WI38 (cell line): ENCODE measurements around the gene TMEM38B.
"Not testable (repeated sequence)": the region's sequence is repeated elsewhere in the genome, so short reads cannot be mapped to it uniquely, and the experiment has no call there.

Experiments used
- H3K4me3 ChIP-seq: 2 replicates; pipeline ENCODE4 v1.5.1; 2011; ENCODE audit warnings: low read depth, mild to moderate bottlenecking, control low read depth, low read length
- TF ChIP-seq, protein P1 (sequence below): IDR thresholded peaks from 2 replicates; pipeline ENCODE4 v1.5.1; 2012; ENCODE audit warnings: low read depth, mild to moderate bottlenecking, control low read depth, low read length

Gene TMEM38B

DNA sequence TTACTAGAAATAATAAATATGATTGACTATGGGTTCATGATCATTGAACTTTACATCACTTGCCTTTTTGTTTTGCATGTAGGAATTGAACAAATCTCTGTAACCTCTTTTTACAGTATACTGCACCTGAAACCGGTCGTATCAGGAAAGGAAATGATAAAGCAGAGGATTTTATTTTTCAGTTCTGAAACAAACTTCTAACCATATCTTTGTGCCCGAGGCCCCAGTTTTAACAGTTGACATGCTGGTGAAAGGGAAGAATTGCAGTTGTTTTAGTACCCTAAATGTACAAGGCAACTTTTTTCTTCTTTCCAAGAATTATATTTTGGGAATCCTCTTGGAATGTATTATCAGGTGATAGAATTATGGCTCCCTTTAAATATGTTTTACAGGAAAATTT, 27.8 kb downstream of the TMEM38B start:
- no peak overlapping the region for H3K4me3 ChIP-seq
- TF ChIP-seq, protein P1, sequence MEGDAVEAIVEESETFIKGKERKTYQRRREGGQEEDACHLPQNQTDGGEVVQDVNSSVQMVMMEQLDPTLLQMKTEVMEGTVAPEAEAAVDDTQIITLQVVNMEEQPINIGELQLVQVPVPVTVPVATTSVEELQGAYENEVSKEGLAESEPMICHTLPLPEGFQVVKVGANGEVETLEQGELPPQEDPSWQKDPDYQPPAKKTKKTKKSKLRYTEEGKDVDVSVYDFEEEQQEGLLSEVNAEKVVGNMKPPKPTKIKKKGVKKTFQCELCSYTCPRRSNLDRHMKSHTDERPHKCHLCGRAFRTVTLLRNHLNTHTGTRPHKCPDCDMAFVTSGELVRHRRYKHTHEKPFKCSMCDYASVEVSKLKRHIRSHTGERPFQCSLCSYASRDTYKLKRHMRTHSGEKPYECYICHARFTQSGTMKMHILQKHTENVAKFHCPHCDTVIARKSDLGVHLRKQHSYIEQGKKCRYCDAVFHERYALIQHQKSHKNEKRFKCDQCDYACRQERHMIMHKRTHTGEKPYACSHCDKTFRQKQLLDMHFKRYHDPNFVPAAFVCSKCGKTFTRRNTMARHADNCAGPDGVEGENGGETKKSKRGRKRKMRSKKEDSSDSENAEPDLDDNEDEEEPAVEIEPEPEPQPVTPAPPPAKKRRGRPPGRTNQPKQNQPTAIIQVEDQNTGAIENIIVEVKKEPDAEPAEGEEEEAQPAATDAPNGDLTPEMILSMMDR = no peak

DNA sequence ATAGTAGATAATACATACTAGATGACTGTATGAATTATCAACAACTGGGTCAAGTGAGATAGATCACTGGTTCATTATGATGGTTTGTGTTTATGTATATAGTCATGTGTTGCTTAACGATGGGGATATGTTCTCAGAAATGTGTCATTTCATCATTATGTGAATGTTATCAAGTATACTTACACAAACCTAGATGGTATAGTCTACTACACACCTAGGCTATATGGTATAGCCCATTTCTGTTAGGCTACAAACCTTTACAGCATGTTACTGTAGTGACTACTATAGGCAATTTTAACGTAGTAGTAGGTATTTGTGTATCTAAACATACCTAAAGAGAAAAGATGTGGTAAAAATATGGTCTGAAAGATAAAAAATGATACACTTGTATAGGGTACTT, 31.0 kb downstream of the TMEM38B start:
- TF ChIP-seq, protein P1 = no peak
- no peak overlapping the region for H3K4me3 ChIP-seq

DNA sequence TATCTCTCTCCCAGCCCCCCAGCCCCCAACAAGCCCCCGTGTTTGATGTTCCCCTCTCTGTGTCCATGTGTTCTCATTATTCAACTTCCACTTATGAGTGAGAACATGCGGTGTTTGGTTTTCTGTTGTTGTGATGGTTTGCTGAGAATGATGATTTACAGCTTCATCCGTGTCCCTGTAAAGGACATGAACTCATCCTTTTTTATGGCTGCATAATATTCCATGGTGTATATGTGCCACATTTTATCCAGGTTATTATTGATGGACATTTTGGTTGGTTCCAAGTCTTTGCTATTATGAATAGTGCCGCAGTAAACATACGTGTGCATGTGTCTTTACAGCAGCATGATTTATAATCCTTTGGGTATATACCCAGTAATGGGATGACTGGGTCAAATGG, 33.9 kb downstream of the TMEM38B start:
- H3K4me3 ChIP-seq = not testable (repeated sequence)

DNA sequence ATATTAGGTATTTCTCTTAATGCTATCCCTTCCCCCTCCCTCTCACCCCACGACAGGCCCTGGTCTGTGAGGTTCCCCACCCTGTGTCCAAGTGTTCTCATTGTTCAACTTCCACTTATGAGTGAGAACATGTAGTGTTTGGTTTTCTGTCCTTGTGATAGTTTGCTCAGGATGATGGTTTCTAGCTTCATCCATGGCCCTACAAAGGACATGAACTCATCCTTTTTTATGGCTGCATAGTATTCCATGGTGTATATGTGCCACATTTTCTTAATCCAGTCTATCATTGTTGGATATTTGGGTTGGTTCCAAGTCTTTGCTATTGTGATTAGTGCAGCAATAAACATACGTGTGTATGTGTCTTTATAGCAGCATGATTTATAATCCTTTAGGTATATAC, 37.1 kb downstream of the TMEM38B start:
- not testable (repeated sequence) for H3K4me3 ChIP-seq

DNA sequence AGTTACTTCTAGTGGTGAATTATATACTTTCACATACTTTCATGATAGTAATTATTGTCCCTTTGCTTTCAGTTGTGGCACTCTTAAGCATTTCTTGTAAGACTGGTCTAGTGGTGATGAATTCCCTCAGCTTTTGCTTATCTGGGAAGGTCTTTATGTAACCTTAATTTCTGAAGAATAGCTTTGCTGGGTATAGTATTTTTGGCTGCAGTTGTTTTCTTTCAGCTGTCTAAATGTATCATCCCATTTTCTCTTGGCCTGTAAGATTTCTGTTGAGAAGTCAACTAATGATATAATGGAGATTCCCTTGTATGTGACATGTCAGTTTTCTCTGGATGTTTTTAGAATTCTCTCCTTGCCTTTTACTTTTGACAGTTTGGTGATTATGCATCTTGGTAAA, 41.0 kb downstream of the TMEM38B start:
- no peak overlapping the region for H3K4me3 ChIP-seq
- TF ChIP-seq, protein P1 = no peak

DNA sequence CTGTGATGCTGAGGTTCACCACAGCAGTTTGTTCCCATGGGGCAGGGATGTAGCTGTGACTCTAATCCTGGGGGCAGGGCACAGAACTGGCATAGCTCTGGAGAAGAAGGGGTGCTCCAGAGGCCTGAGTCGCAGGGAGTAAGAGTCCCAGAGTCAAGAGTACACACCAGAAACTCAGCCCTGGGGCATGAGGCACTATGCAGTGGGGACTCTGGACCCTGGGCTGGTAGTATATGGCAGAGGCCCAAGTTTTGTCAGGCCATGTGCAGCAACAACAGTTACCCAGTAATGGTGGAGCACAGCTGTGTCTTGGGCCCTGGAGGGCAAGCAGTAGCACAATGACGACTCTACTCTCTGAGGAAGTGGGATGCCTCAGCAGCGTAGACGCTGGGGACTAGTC, 42.9 kb downstream of the TMEM38B start:
- no peak overlapping the region for H3K4me3 ChIP-seq
- TF ChIP-seq, protein P1 = no peak

DNA sequence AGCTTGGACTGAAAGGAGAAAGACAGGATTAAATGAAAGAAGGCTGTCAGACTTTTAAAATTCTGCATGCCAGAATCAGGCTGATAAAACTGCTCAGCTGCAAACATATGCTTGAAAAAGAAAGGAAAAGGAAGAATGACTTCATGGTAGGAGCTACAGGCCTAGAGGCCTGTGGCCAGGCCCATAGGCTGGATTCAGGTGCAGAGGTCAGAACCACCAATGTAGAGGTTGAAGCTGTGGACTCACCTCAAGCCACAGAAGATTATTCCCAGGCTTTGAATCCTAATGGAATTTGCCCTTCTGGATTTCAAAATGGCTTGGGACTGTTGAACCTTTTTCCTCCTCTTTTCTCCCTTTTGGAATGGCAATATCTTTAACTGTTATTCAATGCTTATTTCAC, 47.7 kb downstream of the TMEM38B start:
- TF ChIP-seq, protein P1 = no peak
- no peak overlapping the region for H3K4me3 ChIP-seq

DNA sequence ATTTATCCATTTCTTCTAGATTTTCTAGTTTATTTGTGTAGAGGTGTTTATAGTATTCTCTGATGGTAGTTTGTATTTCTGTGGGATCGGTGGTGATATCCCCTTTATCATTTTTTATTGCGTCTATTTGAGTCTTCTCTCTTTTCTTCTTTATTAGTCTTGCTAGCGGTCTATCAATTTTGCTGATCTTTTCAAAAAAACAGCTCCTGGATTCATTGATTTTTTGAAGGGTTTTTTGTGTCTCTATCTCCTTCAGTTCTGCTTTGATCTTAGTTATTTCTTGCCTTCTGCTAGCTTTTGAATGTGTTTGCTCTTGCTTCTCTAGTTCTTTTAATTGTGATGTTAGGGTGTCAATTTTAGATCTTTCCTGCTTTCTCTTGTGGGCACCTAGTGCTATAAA, 53.0 kb downstream of the TMEM38B start:
- H3K4me3 ChIP-seq = not testable (repeated sequence)

DNA sequence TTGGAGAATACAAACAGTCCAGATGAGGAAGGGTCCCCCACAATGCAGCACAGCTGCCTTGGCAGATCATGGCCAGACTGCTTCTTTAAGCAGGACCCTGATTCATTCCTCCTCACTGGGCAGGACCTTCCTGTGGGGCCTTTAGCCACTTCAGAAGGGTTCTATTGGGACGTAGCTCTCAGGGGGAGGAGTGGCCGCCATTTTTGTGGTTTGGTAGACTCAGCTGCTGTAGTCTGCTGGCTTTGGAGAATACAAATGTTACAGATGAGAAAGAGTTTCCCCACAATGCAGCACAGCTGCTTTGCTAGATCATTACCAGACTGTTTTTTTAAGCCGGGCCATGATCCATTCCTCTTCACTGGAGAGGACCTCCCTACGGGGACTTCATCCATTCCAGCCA, 57.4 kb downstream of the TMEM38B start:
- TF ChIP-seq, protein P1 = no peak
- H3K4me3 ChIP-seq = no peak overlapping the region
